Measurements from ENCODE around the gene AMH. TPM values are rescaled to one million over a fixed set of nuclear protein-coding genes. Genes with fewer than 3 reads are reported as not detected.
A peak's percentile ranks its signal among the peaks of the same experiment; 100 is the strongest.

The AMH gene
- total RNA-seq, 1 experiment from 2014 or later: 21.9 TPM

DNA sequence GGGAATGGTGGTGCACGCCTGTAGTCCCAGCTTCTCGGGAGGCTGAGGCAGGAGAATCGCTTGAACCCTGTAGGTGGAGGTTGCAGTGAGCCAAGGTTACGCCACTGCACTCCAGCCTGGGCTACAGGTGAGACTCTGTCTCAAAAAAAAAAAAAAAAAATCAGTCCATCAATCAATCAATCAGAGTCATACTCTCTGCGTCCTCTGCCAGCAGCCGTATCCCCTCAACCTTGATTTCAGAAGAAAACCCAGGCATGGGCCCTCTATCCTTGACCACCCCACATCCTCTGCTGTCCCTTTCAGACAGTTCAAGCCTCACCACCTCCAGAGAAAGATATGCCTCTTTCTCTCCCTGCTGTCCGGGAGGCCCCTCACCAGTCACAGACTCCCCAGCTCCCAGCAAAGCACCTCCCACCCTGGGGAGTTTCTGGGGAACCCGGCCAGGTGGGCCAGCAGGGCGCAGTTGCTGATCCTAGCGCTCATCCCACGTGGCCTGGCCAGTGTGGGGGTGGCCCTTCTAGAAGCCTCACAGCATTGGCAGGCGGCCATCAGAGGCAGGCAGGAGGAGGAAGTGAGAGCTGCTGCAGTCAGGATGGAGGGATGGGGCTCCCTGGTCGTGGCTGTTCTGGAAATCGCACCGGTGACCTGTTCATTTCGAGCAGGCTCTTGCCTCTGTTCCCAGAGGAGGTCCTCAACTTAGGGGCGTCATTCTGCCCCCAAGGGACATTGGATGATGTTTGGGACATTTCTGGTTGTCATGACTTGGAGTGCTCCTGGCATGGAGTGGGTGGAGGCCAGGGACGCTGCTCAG lies 17.3 kb downstream of the AMH start:
- no TSS peak for BruUV-seq (replicated peaks)
- no peak for DNase-seq (ENCODE audit: low read depth, low spot score)
- H3K36me3 ChIP-seq (ENCODE audit: control insufficient read depth, insufficient read depth, low read length): peaks cover 7% of the 10 kb centered on the region; the same call in 1 of the 2 replicates
- peaks cover 14% of the 10 kb centered on the region for H3K4me1 ChIP-seq (ENCODE audit: control insufficient read depth, insufficient read depth, low read length)
- no peaks in the 10 kb centered on the region for H3K9me3 ChIP-seq (ENCODE audit: control insufficient read depth, insufficient read depth, low read depth, low read length)
- peak overlapping the region; percentile 51; the same call in 1 of the 2 replicates for H3K27ac ChIP-seq (ENCODE audit: low read length)
- intact Hi-C loops (cut with micrococcal nuclease; ENCODE audit: unreplicated experiment): no loop called here
- no peaks in the 10 kb centered on the region for H3K27me3 ChIP-seq (ENCODE audit: control insufficient read depth, insufficient read depth, low read length)
- TF ChIP-seq TCF7L2 (IDR thresholded peaks at IDR 0.05; ENCODE audit: low read depth, low read length): no peak
- no peak for TF ChIP-seq SIN3A (IDR thresholded peaks at IDR 0.05; ENCODE audit: borderline replicate concordance, insufficient read depth, low read depth, low read length)
- TF ChIP-seq, protein P1, sequence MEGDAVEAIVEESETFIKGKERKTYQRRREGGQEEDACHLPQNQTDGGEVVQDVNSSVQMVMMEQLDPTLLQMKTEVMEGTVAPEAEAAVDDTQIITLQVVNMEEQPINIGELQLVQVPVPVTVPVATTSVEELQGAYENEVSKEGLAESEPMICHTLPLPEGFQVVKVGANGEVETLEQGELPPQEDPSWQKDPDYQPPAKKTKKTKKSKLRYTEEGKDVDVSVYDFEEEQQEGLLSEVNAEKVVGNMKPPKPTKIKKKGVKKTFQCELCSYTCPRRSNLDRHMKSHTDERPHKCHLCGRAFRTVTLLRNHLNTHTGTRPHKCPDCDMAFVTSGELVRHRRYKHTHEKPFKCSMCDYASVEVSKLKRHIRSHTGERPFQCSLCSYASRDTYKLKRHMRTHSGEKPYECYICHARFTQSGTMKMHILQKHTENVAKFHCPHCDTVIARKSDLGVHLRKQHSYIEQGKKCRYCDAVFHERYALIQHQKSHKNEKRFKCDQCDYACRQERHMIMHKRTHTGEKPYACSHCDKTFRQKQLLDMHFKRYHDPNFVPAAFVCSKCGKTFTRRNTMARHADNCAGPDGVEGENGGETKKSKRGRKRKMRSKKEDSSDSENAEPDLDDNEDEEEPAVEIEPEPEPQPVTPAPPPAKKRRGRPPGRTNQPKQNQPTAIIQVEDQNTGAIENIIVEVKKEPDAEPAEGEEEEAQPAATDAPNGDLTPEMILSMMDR (IDR thresholded peaks at IDR 0.05): no peak
- TF ChIP-seq, protein P2, sequence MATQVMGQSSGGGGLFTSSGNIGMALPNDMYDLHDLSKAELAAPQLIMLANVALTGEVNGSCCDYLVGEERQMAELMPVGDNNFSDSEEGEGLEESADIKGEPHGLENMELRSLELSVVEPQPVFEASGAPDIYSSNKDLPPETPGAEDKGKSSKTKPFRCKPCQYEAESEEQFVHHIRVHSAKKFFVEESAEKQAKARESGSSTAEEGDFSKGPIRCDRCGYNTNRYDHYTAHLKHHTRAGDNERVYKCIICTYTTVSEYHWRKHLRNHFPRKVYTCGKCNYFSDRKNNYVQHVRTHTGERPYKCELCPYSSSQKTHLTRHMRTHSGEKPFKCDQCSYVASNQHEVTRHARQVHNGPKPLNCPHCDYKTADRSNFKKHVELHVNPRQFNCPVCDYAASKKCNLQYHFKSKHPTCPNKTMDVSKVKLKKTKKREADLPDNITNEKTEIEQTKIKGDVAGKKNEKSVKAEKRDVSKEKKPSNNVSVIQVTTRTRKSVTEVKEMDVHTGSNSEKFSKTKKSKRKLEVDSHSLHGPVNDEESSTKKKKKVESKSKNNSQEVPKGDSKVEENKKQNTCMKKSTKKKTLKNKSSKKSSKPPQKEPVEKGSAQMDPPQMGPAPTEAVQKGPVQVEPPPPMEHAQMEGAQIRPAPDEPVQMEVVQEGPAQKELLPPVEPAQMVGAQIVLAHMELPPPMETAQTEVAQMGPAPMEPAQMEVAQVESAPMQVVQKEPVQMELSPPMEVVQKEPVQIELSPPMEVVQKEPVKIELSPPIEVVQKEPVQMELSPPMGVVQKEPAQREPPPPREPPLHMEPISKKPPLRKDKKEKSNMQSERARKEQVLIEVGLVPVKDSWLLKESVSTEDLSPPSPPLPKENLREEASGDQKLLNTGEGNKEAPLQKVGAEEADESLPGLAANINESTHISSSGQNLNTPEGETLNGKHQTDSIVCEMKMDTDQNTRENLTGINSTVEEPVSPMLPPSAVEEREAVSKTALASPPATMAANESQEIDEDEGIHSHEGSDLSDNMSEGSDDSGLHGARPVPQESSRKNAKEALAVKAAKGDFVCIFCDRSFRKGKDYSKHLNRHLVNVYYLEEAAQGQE (IDR thresholded peaks at IDR 0.05; ENCODE audit: insufficient read depth in 1 of 2, low read depth in 2 of 2, low read length in 1 of 2): no peak
- no peak for TF ChIP-seq POLR2AphosphoS5 (IDR thresholded peaks at IDR 0.05; ENCODE audit: low read depth, low read length)
- CTCF ChIA-PET: interaction anchor here (0.7 kb wide), 1 partner anchor 336 kb away, joined by 4 read pairs; no protein-coding TSS in a partner anchor
- no peak overlapping the region for H3K4me3 ChIP-seq (ENCODE audit: low read depth in 2 of 2, low read length in 2 of 2)
- 0 out of 2 replicates have a peak, but pooled peaks have one; percentile 29 for ATAC-seq
- POLR2A ChIA-PET: no interaction called here
- in situ Hi-C loops (cut with HindIII; ENCODE audit: low pct_unique_long_range_greater_than_20kb, low sequenced_read_pairs): no loop called here

DNA sequence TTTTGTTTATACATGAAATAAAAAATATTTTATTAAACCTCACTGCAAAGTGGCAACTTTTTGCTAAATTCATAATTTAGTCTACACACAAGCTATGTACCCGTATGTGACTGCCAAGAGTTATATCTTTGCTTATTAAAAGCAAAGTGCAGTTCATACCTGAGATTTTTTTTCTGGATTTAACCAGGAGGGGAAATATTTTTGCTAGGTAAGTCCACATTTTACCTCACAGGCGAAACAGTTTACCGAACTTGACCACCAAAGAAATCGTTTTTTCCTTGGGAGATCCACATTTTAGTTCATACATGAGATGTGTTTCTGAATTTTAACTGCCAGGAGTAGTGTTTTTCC lies 19.3 kb downstream of the AMH start:
- BruUV-seq (replicated peaks): no TSS peak
- Histone ChIP-seq H3K27me3 (ENCODE audit: control insufficient read depth, insufficient read depth, low read length) (no peaks in the 10 kb centered on the region), H3K36me3 (ENCODE audit: control insufficient read depth, insufficient read depth, low read length) (peaks cover 7% of the 10 kb centered on the region; the same call in 1 of the 2 replicates), H3K9me3 (ENCODE audit: control insufficient read depth, insufficient read depth, low read depth, low read length) (no peaks in the 10 kb centered on the region), H3K4me3 (ENCODE audit: low read depth in 2 of 2, low read length in 2 of 2) (peak overlapping the region; percentile 70 to 89), H3K27ac (ENCODE audit: low read length) (peak overlapping the region; percentile 93), H3K4me1 (ENCODE audit: control insufficient read depth, insufficient read depth, low read length) (peaks cover 14% of the 10 kb centered on the region)
- TF ChIP-seq, protein P2 (IDR thresholded peaks at IDR 0.05; ENCODE audit: insufficient read depth in 1 of 2, low read depth in 2 of 2, low read length in 1 of 2): no peak
- no peak for TF ChIP-seq TCF7L2 (IDR thresholded peaks at IDR 0.05; ENCODE audit: low read depth, low read length)
- ChIA-PET CTCF (no interaction called here), POLR2A (no interaction called here)
- ATAC-seq (no peak), DNase-seq (ENCODE audit: low read depth, low spot score) (no peak)
- in situ Hi-C loops (cut with HindIII; ENCODE audit: low pct_unique_long_range_greater_than_20kb, low sequenced_read_pairs) (no loop called here), intact Hi-C loops (cut with micrococcal nuclease; ENCODE audit: unreplicated experiment) (no loop called here)
